ENCODE measurements around the gene LYZ. TPM values are rescaled to one million over a fixed set of nuclear protein-coding genes. Genes with fewer than 3 reads are reported as not detected.

The LYZ gene
- total and polyA plus RNA-seq, 2 donors (not counting 3 experiments of a cell fraction or from before 2014, with no cell fraction given): not detected

DNA sequence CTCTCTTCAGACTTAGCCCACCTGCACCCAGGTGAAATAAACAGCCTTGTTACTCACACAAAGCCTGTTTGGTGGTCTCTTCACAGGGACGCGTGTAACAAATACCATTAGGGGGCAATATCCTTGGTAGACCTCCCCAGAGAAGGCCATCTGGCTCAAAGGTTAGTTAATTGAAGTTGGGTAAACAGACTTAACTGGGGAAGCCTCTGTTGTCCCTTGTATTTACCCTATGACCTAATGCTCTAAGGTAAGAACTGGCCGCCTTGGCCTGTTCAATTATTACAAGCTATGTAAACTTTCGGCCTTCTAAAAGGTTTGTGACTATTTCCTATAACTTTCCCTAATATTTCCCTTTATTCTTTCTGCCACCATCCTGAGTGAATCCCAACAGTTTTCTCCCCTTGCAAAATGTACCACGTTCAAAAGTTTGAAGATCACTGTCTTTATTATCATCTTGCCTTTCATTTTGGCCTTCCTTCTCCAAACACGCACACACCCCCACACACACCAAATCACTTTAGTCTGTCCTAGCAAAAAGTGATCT lies 15.3 kb upstream of the LYZ start:
- Histone ChIP-seq H4K20me1 (replicated peaks; ENCODE audit: control insufficient read depth, extremely low read depth, insufficient read depth, low read length) (no peaks in the 10 kb centered on the region), H3K9me3 (replicated peaks; ENCODE audit: control insufficient read depth, insufficient read depth, low read length) (no peaks in the 10 kb centered on the region), H3K27ac (ENCODE audit: insufficient read depth, low read depth, low read length) (no peak overlapping the region), H3K36me3 (ENCODE audit: control insufficient read depth in 2 of 2, extremely low read depth in 1 of 2, insufficient read depth in 2 of 2, low read length in 2 of 2) (no peaks in the 10 kb centered on the region), H3K27me3 (ENCODE audit: control insufficient read depth in 2 of 2, insufficient read depth in 2 of 2, low read length in 2 of 2) (peaks cover 44 to 59% of the 10 kb centered on the region in 2 experiments), H3K79me2 (ENCODE audit: control insufficient read depth, insufficient read depth, low read length) (no peaks in the 10 kb centered on the region), H3K9me1 (replicated peaks; ENCODE audit: control insufficient read depth, extremely low read depth, insufficient read depth, low read length) (no peaks in the 10 kb centered on the region), H2AFZ (ENCODE audit: low read depth, low read length) (no peak overlapping the region), H3K4me3 (replicated peaks in 1 of 3; ENCODE audit: insufficient read depth in 1 of 3, low read depth in 1 of 3, low read length in 3 of 3) (no peak overlapping the region), H3K4me1 (ENCODE audit: control insufficient read depth, extremely low read depth, insufficient read depth, low read length) (peaks cover 3% of the 10 kb centered on the region), H3K4me2 (ENCODE audit: insufficient read depth, low read length) (no peak overlapping the region), H3K9ac (replicated peaks; ENCODE audit: extremely low read depth, insufficient read depth, low read length) (no peak overlapping the region)
- ChIA-PET POLR2A (no interaction called here), CTCF (no interaction called here)
- FAIRE-seq (no peak), DNase-seq (ENCODE audit: low read depth, low spot score) (no peak)
- TF ChIP-seq, protein P1, sequence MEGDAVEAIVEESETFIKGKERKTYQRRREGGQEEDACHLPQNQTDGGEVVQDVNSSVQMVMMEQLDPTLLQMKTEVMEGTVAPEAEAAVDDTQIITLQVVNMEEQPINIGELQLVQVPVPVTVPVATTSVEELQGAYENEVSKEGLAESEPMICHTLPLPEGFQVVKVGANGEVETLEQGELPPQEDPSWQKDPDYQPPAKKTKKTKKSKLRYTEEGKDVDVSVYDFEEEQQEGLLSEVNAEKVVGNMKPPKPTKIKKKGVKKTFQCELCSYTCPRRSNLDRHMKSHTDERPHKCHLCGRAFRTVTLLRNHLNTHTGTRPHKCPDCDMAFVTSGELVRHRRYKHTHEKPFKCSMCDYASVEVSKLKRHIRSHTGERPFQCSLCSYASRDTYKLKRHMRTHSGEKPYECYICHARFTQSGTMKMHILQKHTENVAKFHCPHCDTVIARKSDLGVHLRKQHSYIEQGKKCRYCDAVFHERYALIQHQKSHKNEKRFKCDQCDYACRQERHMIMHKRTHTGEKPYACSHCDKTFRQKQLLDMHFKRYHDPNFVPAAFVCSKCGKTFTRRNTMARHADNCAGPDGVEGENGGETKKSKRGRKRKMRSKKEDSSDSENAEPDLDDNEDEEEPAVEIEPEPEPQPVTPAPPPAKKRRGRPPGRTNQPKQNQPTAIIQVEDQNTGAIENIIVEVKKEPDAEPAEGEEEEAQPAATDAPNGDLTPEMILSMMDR (IDR thresholded peaks at IDR 0.05; ENCODE audit: extremely low read depth in 1 of 2, insufficient read depth in 1 of 2, low read depth in 1 of 2, low read length in 2 of 2): no peak
- TF ChIP-seq EZH2 (IDR thresholded peaks at IDR 0.05; ENCODE audit: borderline replicate concordance, low read depth, low read length, severe bottlenecking) (no peak), POLR2AphosphoS5 (IDR thresholded peaks at IDR 0.05; ENCODE audit: insufficient read depth, low read depth, low read length) (no peak), JUN (IDR thresholded peaks at IDR 0.05; ENCODE audit: borderline replicate concordance, insufficient read depth, insufficient read length, low read depth) (no peak), MYC (IDR thresholded peaks at IDR 0.05; ENCODE audit: low read depth, low read length) (no peak)
- dilution Hi-C loops (cut with MboI; ENCODE audit: extremely low pct_ligation_motif_present, low sequenced_read_pairs) (no loop called here), intact Hi-C loops (cut with micrococcal nuclease) (no loop called here)
- no TSS peak for BruUV-seq (replicated peaks)

DNA sequence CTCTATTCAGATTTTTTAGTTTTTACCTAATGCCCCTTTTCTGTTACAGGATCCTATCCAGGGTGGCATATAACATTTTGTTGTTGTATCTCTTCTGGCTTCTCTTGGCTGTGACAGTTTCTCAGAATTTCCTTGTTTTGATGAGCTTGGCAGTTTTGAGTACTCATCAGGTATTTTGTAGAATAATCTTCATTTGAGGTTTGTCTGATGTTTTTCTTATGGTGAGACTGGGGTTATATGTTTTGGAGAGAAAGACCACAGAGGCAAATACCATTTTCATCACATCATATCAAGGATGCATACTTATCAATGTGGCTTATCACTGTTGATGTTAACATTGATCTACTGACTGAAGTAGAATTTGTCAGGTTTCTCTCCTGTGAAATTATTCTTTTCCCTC lies 14.0 kb upstream of the LYZ start:
- ChIA-PET POLR2A (no interaction called here), CTCF (no interaction called here)
- no peak overlapping the region for H3K4me2 ChIP-seq (ENCODE audit: insufficient read depth, low read length)
- no peaks in the 10 kb centered on the region for H4K20me1 ChIP-seq (replicated peaks; ENCODE audit: control insufficient read depth, extremely low read depth, insufficient read depth, low read length)
- H3K9ac ChIP-seq (replicated peaks; ENCODE audit: extremely low read depth, insufficient read depth, low read length): no peak overlapping the region
- peaks cover 3% of the 10 kb centered on the region for H3K4me1 ChIP-seq (ENCODE audit: control insufficient read depth, extremely low read depth, insufficient read depth, low read length)
- FAIRE-seq (no peak), DNase-seq (ENCODE audit: low read depth, low spot score) (no peak)
- dilution Hi-C loops (cut with MboI; ENCODE audit: extremely low pct_ligation_motif_present, low sequenced_read_pairs): no loop called here
- no peak overlapping the region for H3K4me3 ChIP-seq (replicated peaks in 1 of 3; ENCODE audit: insufficient read depth in 1 of 3, low read depth in 1 of 3, low read length in 3 of 3)
- BruUV-seq (replicated peaks): no TSS peak
- H3K79me2 ChIP-seq (ENCODE audit: control insufficient read depth, insufficient read depth, low read length): no peaks in the 10 kb centered on the region
- intact Hi-C loops (cut with micrococcal nuclease): no loop called here
- no peaks in the 10 kb centered on the region for H3K9me3 ChIP-seq (replicated peaks; ENCODE audit: control insufficient read depth, insufficient read depth, low read length)
- H2AFZ ChIP-seq (ENCODE audit: low read depth, low read length): no peak overlapping the region
- H3K27ac ChIP-seq (ENCODE audit: insufficient read depth, low read depth, low read length): no peak overlapping the region
- H3K36me3 ChIP-seq (ENCODE audit: control insufficient read depth in 2 of 2, extremely low read depth in 1 of 2, insufficient read depth in 2 of 2, low read length in 2 of 2): no peaks in the 10 kb centered on the region
- TF ChIP-seq FOS (IDR thresholded peaks at IDR 0.05; ENCODE audit: borderline replicate concordance, insufficient read depth, low read length): no peak
- TF ChIP-seq MYC (IDR thresholded peaks at IDR 0.05; ENCODE audit: low read depth, low read length): no peak
- no peak for TF ChIP-seq POLR2A (IDR thresholded peaks at IDR 0.05; ENCODE audit: low read depth, low read length)
- TF ChIP-seq, protein P2, sequence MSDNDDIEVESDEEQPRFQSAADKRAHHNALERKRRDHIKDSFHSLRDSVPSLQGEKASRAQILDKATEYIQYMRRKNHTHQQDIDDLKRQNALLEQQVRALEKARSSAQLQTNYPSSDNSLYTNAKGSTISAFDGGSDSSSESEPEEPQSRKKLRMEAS (IDR thresholded peaks at IDR 0.05; ENCODE audit: insufficient read depth, insufficient read length): no peak
- no peak for TF ChIP-seq POLR2AphosphoS5 (IDR thresholded peaks at IDR 0.05; ENCODE audit: insufficient read depth, low read depth, low read length)
- TF ChIP-seq EZH2 (IDR thresholded peaks at IDR 0.05; ENCODE audit: borderline replicate concordance, low read depth, low read length, severe bottlenecking): no peak
- TF ChIP-seq, protein P1 (IDR thresholded peaks at IDR 0.05; ENCODE audit: extremely low read depth in 1 of 2, insufficient read depth in 1 of 2, low read depth in 1 of 2, low read length in 2 of 2): no peak
- no peak for TF ChIP-seq JUN (IDR thresholded peaks at IDR 0.05; ENCODE audit: borderline replicate concordance, insufficient read depth, insufficient read length, low read depth)
- TF ChIP-seq GATA2 (IDR thresholded peaks at IDR 0.05; ENCODE audit: insufficient read depth, insufficient read length, low read depth, low read length): no peak
- H3K9me1 ChIP-seq (replicated peaks; ENCODE audit: control insufficient read depth, extremely low read depth, insufficient read depth, low read length): no peaks in the 10 kb centered on the region
- peaks cover 39 to 52% of the 10 kb centered on the region in 2 experiments for H3K27me3 ChIP-seq (ENCODE audit: control insufficient read depth in 2 of 2, insufficient read depth in 2 of 2, low read length in 2 of 2)
